ENCODE results near the gene SCYL1. TPM values are rescaled to one million over a fixed set of nuclear protein-coding genes. Genes with fewer than 3 reads are reported as not detected.
"Not testable (repeated sequence)": the region's sequence is repeated elsewhere in the genome, so short reads cannot be mapped to it uniquely, and the experiment has no call there.

Gene SCYL1
- total and polyA plus RNA-seq, 4 experiments from 2014 or later, result 22.9 to 81.3 (median 56.7) TPM

- H3K4me1 Mint-ChIP-seq, result peaks cover 35 to 65% (median 50%) of the 10 kb centered on the region in 4 donors
- H3K9me3 ChIP-seq (ENCODE audit: control insufficient read depth in 1 of 2, low read length in 2 of 2), result no peaks in the 10 kb centered on the region
- H3K4me1 ChIP-seq (ENCODE audit: insufficient read depth, low read length), result peaks cover 63% of the 10 kb centered on the region
- ChIA-PET POLR2A (ENCODE audit: partially characterized antibody) (interaction anchor here (0.9 to 18.2 kb wide), 8 partner anchors 11 to 62 kb away, joined by 3 to 403 read pairs (median 6); partner anchors contain the start of genes EHBP1L1, FAM89B, SCYL1 and ZNRD2), CTCF (ENCODE audit: partially characterized antibody) (interaction anchor here (1.0 to 2.1 kb wide), 3 partner anchors 12 to 19 kb away, joined by 3 to 7 read pairs (median 6); partner anchors contain the start of gene FAM89B)
- H3K27ac Mint-ChIP-seq, result peak overlapping the region in 6 of 7 donors; percentile 55 to 91 (median 84)
- no peaks in the 10 kb centered on the region for H3K27me3 ChIP-seq (ENCODE audit: insufficient read depth, low read length)
- peak in 1 of 5 donors; percentile 28 for DNase-seq
- H3K36me3 ChIP-seq (ENCODE audit: insufficient read depth, low read length), result no peaks in the 10 kb centered on the region
- H3K27me3 Mint-ChIP-seq, result no peaks in the 10 kb centered on the region
- no peaks in the 10 kb centered on the region for H3K36me3 Mint-ChIP-seq
- H3K27ac ChIP-seq (ENCODE audit: low read depth, low read length), result no peak overlapping the region
- H3K4me3 ChIP-seq (ENCODE audit: low read length in 2 of 2), result no peak overlapping the region
- no peaks in the 10 kb centered on the region for H3K9me3 Mint-ChIP-seq
- intact Hi-C loops (cut with micrococcal nuclease), result no loop called here
- peak overlapping the region in 5 of 8 donors; percentile 21 to 61 (median 39) for H3K4me3 Mint-ChIP-seq
These were observed 35.2 kb downstream of the SCYL1 start for GRCh38 chr11:65559951-65560537.

GRCh38 chr11:65560555-65561418 lies 35.9 kb downstream of the SCYL1 start:
- Mint-ChIP-seq H3K9me3 (no peaks in the 10 kb centered on the region), H3K27ac (peak overlapping the region; percentile 13 to 91 (median 61)), H3K4me1 (peaks cover 37 to 65% (median 51%) of the 10 kb centered on the region in 4 donors), H3K4me3 (peak overlapping the region in 4 of 8 donors; percentile 21 to 56 (median 38)), H3K27me3 (no peaks in the 10 kb centered on the region), H3K36me3 (no peaks in the 10 kb centered on the region)
- Histone ChIP-seq H3K27ac (ENCODE audit: low read depth, low read length) (no peak overlapping the region), H3K36me3 (ENCODE audit: insufficient read depth, low read length) (no peaks in the 10 kb centered on the region), H3K4me3 (ENCODE audit: low read length in 2 of 2) (no peak overlapping the region), H3K4me1 (ENCODE audit: insufficient read depth, low read length) (peaks cover 63% of the 10 kb centered on the region), H3K27me3 (ENCODE audit: insufficient read depth, low read length) (no peaks in the 10 kb centered on the region), H3K9me3 (ENCODE audit: control insufficient read depth in 1 of 2, low read length in 2 of 2) (no peaks in the 10 kb centered on the region)
- peak in 1 of 5 donors; percentile 31 for DNase-seq
- ChIA-PET CTCF (ENCODE audit: partially characterized antibody) (interaction anchor here (0.7 to 2.1 kb wide), 6 partner anchors 9 to 20 kb away, joined by 3 to 7 read pairs (median 4); partner anchors contain the start of genes FAM89B and ZNRD2), POLR2A (ENCODE audit: partially characterized antibody) (interaction anchor here (0.8 to 18.2 kb wide), 9 partner anchors 11 to 138 kb away, joined by 3 to 403 read pairs (median 4); partner anchors contain the start of genes EHBP1L1, FAM89B, NEAT1 and PCNX3)
- intact Hi-C loops (cut with micrococcal nuclease), result no loop called here

DNA sequence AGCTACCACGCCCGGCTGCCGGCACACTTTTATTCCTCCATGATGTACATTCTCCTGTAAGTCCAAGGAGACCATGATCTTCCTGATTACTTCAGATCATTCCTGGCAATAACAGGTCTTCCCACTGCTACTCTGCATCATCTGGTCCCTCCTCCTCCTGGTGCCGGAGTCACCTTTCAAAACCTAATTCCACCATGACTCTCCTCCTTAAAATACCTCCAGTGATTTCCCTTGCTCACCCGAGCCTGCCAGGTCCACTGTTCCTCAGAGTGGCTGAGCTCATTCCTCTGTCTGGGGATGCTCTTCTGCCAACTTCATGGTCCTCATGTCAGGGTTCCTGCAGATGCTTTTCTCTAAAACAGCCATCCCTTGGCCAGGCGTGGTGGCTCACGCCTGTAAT lies 37.1 kb downstream of the SCYL1 start:
- Mint-ChIP-seq H3K4me1 (peaks cover 38 to 65% (median 51%) of the 10 kb centered on the region in 4 donors), H3K36me3 (no peaks in the 10 kb centered on the region), H3K27ac (peak overlapping the region in 2 of 7 donors; percentile 9 to 86), H3K9me3 (no peaks in the 10 kb centered on the region), H3K27me3 (no peaks in the 10 kb centered on the region), H3K4me3 (peak overlapping the region in 1 of 8 donors; percentile 36)
- no peak for DNase-seq
- ChIA-PET POLR2A (ENCODE audit: partially characterized antibody) (interaction anchor here (0.8 to 18.2 kb wide), 7 partner anchors 9 to 139 kb away, joined by 3 to 403 read pairs (median 12); partner anchors contain the start of genes EHBP1L1, FAM89B, MALAT1 and NEAT1), CTCF (ENCODE audit: partially characterized antibody) (interaction anchor here (0.7 to 2.1 kb wide), 5 partner anchors 10 to 21 kb away, joined by 3 to 7 read pairs (median 7); partner anchors contain the start of gene FAM89B)
- intact Hi-C loops (cut with micrococcal nuclease), result no loop called here
- peaks cover 63% of the 10 kb centered on the region for H3K4me1 ChIP-seq (ENCODE audit: insufficient read depth, low read length)
- no peak overlapping the region for H3K27ac ChIP-seq (ENCODE audit: low read depth, low read length)
- no peak overlapping the region for H3K4me3 ChIP-seq (ENCODE audit: low read length in 2 of 2)
- H3K36me3 ChIP-seq (ENCODE audit: insufficient read depth, low read length), result no peaks in the 10 kb centered on the region
- no peaks in the 10 kb centered on the region for H3K27me3 ChIP-seq (ENCODE audit: insufficient read depth, low read length)
- no peaks in the 10 kb centered on the region for H3K9me3 ChIP-seq (ENCODE audit: control insufficient read depth in 1 of 2, low read length in 2 of 2)

- H3K4me3 Mint-ChIP-seq, result no peak overlapping the region
- ChIA-PET POLR2A (ENCODE audit: partially characterized antibody) (interaction anchor here (1.1 to 18.2 kb wide), 9 partner anchors 4 to 451 kb away, joined by 3 to 403 read pairs (median 5); partner anchors contain the start of genes EHBP1L1, FAM89B, LTBP3 and MALAT1), CTCF (ENCODE audit: partially characterized antibody) (interaction anchor here (0.9 to 1.6 kb wide), 3 partner anchors 11 to 22 kb away, joined by 3 to 7 read pairs (median 7); no protein-coding TSS in a partner anchor)
- Histone ChIP-seq H3K9me3 (ENCODE audit: control insufficient read depth in 1 of 2, low read length in 2 of 2) (no peaks in the 10 kb centered on the region), H3K4me1 (ENCODE audit: insufficient read depth, low read length) (peaks cover 65% of the 10 kb centered on the region), H3K4me3 (ENCODE audit: low read length in 2 of 2) (no peak overlapping the region), H3K27me3 (ENCODE audit: insufficient read depth, low read length) (no peaks in the 10 kb centered on the region), H3K36me3 (ENCODE audit: insufficient read depth, low read length) (no peaks in the 10 kb centered on the region), H3K27ac (ENCODE audit: low read depth, low read length) (no peak overlapping the region)
- no peak for DNase-seq
- H3K36me3 Mint-ChIP-seq, result no peaks in the 10 kb centered on the region
- no peaks in the 10 kb centered on the region for H3K9me3 Mint-ChIP-seq
- peak overlapping the region in 2 of 7 donors; percentile 15 to 25 for H3K27ac Mint-ChIP-seq
- intact Hi-C loops (cut with micrococcal nuclease), result no loop called here
- H3K27me3 Mint-ChIP-seq, result no peaks in the 10 kb centered on the region
- H3K4me1 Mint-ChIP-seq, result peaks cover 36 to 65% (median 49%) of the 10 kb centered on the region in 4 donors
These were observed 37.9 kb downstream of the SCYL1 start for GRCh38 chr11:65562788-65563187.

GRCh38 chr11:65563601-65564000 lies 38.7 kb downstream of the SCYL1 start:
- DNase-seq, result no peak
- ChIA-PET CTCF (ENCODE audit: partially characterized antibody) (interaction anchor here (1.0 to 3.1 kb wide), 3 partner anchors 10 to 18 kb away, joined by 3 to 24 read pairs (median 7); no protein-coding TSS in a partner anchor), POLR2A (ENCODE audit: partially characterized antibody) (interaction anchor here (1.0 to 18.2 kb wide), 10 partner anchors 4 to 452 kb away, joined by 3 to 403 read pairs (median 9); partner anchors contain the start of genes EHBP1L1, FAM89B, LTBP3 and MALAT1)
- Histone ChIP-seq H3K4me3 (ENCODE audit: low read length in 2 of 2) (no peak overlapping the region), H3K4me1 (ENCODE audit: insufficient read depth, low read length) (peaks cover 72% of the 10 kb centered on the region), H3K27me3 (ENCODE audit: insufficient read depth, low read length) (no peaks in the 10 kb centered on the region), H3K36me3 (ENCODE audit: insufficient read depth, low read length) (no peaks in the 10 kb centered on the region), H3K27ac (ENCODE audit: low read depth, low read length) (no peak overlapping the region), H3K9me3 (ENCODE audit: control insufficient read depth in 1 of 2, low read length in 2 of 2) (no peaks in the 10 kb centered on the region)
- intact Hi-C loops (cut with micrococcal nuclease), result no loop called here
- Mint-ChIP-seq H3K36me3 (peaks cover 0 to 4% of the 10 kb centered on the region in 2 donors), H3K27ac (peak overlapping the region in 6 of 7 donors; percentile 19 to 90 (median 66)), H3K27me3 (no peaks in the 10 kb centered on the region), H3K4me1 (peaks cover 40 to 73% (median 55%) of the 10 kb centered on the region in 4 donors), H3K4me3 (peak overlapping the region in 2 of 8 donors; percentile 52 to 54), H3K9me3 (no peaks in the 10 kb centered on the region)

- Mint-ChIP-seq H3K36me3 (peaks cover 0 to 16% of the 10 kb centered on the region in 2 donors), H3K4me3 (peak overlapping the region; percentile 63 to 89 (median 78)), H3K27ac (peak overlapping the region; percentile 90 to 98 (median 96)), H3K4me1 (peaks cover 44 to 76% (median 59%) of the 10 kb centered on the region in 4 donors)
- H3K9me3 Mint-ChIP-seq; H3K9me3 ChIP-seq (ENCODE audit: control insufficient read depth in 1 of 2, low read length in 2 of 2); H3K27me3 ChIP-seq (ENCODE audit: insufficient read depth, low read length); H3K36me3 ChIP-seq (ENCODE audit: insufficient read depth, low read length); H3K27me3 Mint-ChIP-seq; intact Hi-C loops (cut with micrococcal nuclease): not testable (repeated sequence)
- peaks cover 68% of the 10 kb centered on the region for H3K4me1 ChIP-seq (ENCODE audit: insufficient read depth, low read length)
- peak overlapping the region in 1 of 2 donors; percentile 2 for H3K4me3 ChIP-seq (ENCODE audit: low read length in 2 of 2)
- peak in 1 of 5 donors; percentile 30 for DNase-seq
- ChIA-PET POLR2A (ENCODE audit: partially characterized antibody) (interaction anchor here (0.8 to 18.2 kb wide), 20 partner anchors 6 to 294 kb away, joined by 3 to 403 read pairs (median 8); partner anchors contain the start of genes EHBP1L1, FAM89B, KCNK7 and LTBP3), CTCF (ENCODE audit: partially characterized antibody) (interaction anchor here (0.7 to 3.7 kb wide), 12 partner anchors 8 to 29 kb away, joined by 3 to 40 read pairs (median 14); partner anchors contain the start of gene EHBP1L1)
- peak overlapping the region; percentile 65 for H3K27ac ChIP-seq (ENCODE audit: low read depth, low read length)
These were observed 40.1 kb downstream of the SCYL1 start for GRCh38 chr11:65564879-65565559.

All from CD4-positive, alpha-beta memory T cell (primary cell).